Breast epithelium (tissue), 3 donors: ENCODE measurements around the gene GFOD1.

ENCODE experiments used
- POLR2A ChIP-seq: fragments of 450-650 bp; IDR thresholded peaks from one replicate; pipeline ENCODE4 v1.6.1; 2016; ENCODE audit warnings: antibody characterized with exemption, mild to moderate bottlenecking, moderate library complexity
- POLR2AphosphoS5 ChIP-seq, 3 donors: sonication (generic); formaldehyde crosslinking; IDR thresholded peaks; one replicate each; pipeline ENCODE4 v1.6.1; 2017; ENCODE audit warnings: antibody characterized with exemption in 3 of 3

- TF ChIP-seq POLR2A (no peak), POLR2AphosphoS5 (IDR thresholded peaks at IDR 0.05) (no peak)
Measured at GRCh38 chr6:13495818-13496217, 8.4 kb upstream of the GFOD1 start.
